ENCODE measurements around the gene PPP2R1B.
"Not testable (repeated sequence)": the region's sequence is repeated elsewhere in the genome, so short reads cannot be mapped to it uniquely, and the experiment has no call there.

DNA sequence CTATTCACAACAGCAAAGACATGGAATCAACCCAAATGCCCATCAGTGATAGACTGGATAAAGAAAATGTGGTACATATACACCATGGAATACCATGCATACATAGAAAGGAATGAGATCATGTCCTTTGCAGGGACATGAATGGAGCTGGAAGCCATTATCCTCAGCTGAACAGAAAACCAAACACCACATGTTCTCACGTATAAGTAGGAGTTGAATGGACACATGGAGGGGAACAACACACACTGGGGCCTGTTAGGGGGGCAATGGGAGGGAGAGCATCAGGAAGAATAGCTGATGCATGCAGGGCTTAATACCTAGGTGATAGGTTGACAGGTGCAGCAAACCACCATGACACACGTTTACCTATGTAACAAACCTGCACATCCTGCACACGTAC is 48.5 kb downstream of the PPP2R1B start:
- TF ChIP-seq, protein P1, sequence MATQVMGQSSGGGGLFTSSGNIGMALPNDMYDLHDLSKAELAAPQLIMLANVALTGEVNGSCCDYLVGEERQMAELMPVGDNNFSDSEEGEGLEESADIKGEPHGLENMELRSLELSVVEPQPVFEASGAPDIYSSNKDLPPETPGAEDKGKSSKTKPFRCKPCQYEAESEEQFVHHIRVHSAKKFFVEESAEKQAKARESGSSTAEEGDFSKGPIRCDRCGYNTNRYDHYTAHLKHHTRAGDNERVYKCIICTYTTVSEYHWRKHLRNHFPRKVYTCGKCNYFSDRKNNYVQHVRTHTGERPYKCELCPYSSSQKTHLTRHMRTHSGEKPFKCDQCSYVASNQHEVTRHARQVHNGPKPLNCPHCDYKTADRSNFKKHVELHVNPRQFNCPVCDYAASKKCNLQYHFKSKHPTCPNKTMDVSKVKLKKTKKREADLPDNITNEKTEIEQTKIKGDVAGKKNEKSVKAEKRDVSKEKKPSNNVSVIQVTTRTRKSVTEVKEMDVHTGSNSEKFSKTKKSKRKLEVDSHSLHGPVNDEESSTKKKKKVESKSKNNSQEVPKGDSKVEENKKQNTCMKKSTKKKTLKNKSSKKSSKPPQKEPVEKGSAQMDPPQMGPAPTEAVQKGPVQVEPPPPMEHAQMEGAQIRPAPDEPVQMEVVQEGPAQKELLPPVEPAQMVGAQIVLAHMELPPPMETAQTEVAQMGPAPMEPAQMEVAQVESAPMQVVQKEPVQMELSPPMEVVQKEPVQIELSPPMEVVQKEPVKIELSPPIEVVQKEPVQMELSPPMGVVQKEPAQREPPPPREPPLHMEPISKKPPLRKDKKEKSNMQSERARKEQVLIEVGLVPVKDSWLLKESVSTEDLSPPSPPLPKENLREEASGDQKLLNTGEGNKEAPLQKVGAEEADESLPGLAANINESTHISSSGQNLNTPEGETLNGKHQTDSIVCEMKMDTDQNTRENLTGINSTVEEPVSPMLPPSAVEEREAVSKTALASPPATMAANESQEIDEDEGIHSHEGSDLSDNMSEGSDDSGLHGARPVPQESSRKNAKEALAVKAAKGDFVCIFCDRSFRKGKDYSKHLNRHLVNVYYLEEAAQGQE (IDR thresholded peaks at IDR 0.05; ENCODE audit: borderline replicate concordance): not testable (repeated sequence)
- not testable (repeated sequence) for TF ChIP-seq RAD21 (conservative IDR thresholded peaks at IDR 0.05); EZH2 (IDR thresholded peaks at IDR 0.05; ENCODE audit: borderline replicate concordance, insufficient read depth, low read length, poor library complexity, severe bottlenecking); POLR2AphosphoS5 (IDR thresholded peaks at IDR 0.05); SMC3 (conservative IDR thresholded peaks at IDR 0.05; ENCODE audit: poor library complexity); EP300 (conservative IDR thresholded peaks at IDR 0.05; ENCODE audit: poor library complexity, severe bottlenecking); TAF1 (IDR thresholded peaks at IDR 0.05; ENCODE audit: low read depth); MXI1 (conservative IDR thresholded peaks at IDR 0.05; ENCODE audit: poor library complexity, severe bottlenecking)
- TF ChIP-seq, protein P2, sequence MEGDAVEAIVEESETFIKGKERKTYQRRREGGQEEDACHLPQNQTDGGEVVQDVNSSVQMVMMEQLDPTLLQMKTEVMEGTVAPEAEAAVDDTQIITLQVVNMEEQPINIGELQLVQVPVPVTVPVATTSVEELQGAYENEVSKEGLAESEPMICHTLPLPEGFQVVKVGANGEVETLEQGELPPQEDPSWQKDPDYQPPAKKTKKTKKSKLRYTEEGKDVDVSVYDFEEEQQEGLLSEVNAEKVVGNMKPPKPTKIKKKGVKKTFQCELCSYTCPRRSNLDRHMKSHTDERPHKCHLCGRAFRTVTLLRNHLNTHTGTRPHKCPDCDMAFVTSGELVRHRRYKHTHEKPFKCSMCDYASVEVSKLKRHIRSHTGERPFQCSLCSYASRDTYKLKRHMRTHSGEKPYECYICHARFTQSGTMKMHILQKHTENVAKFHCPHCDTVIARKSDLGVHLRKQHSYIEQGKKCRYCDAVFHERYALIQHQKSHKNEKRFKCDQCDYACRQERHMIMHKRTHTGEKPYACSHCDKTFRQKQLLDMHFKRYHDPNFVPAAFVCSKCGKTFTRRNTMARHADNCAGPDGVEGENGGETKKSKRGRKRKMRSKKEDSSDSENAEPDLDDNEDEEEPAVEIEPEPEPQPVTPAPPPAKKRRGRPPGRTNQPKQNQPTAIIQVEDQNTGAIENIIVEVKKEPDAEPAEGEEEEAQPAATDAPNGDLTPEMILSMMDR (IDR thresholded peaks at IDR 0.05; ENCODE audit: poor library complexity, severe bottlenecking): not testable (repeated sequence)

All from neural cell (in vitro differentiated cells).